HG02885 (cell line): ENCODE data around the gene PARVA.

Experiments
- ATAC-seq: cut with Tn5 transposase; IDR thresholded peaks from one replicate; pipeline ENCODE4 v1.9.1; 2021; ENCODE audit warnings: mild to moderate bottlenecking; ENCODE audit not compliant: unreplicated experiment, poor library complexity

PARVA gene

GRCh38 chr11:12402691-12403120 lies 25.3 kb downstream of the PARVA start:
- no peak for ATAC-seq

GRCh38 chr11:12403122-12403996 lies 26.0 kb downstream of the PARVA start:
- no peak for ATAC-seq

GRCh38 chr11:12403997-12404350 lies 26.6 kb downstream of the PARVA start:
- no peak for ATAC-seq

- no peak for ATAC-seq
Observed at GRCh38 chr11:12404436-12404835, 27.1 kb downstream of the PARVA start.

DNA sequence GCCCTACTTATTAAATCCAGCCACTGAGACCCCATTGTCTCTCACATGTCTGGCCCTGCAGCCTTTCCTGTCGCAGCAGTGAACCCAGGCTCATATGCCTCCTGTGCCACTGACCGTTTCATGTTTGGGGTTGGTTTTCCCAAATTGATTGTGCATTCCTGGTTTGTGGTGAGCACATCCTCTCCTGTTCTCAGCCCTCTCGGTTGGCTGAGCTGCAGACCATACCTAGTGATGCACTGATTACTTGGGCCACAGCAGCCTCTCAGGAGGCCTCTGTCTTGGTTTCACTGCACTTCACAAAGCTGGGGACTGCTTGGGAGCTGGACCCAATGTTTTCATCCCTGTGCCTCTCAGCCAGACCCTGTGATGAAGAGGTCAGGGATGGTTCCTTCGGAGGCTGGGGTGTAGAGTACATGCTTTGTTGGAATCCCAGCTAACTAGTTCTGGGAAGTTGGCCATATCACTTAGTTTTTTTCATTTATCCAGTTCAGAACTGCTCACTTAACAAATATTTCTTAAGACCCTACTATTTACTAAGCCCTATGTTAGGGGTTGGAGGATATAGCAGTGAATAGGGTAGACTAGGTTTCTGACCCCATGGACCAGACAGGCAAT lies 30.9 kb downstream of the PARVA start:
- ATAC-seq = no peak

DNA sequence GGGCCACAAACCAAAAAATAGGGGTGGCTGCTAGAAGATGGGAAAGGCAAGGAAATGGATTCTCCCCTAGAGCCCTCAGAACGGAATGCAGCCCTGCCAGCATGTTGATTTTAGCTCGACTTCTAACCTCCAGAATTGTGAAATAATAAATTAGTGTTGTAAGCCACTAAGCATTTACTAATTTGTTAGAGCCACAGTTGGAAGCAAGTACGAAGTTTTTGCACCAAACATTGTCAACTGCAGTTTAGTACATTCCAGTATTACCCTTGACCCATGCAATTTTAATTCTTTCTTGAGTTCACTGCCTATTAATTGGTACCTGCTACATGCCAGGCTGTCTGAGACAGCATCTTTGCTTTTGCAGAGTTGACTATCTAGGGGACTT lies 32.2 kb downstream of the PARVA start:
- no peak for ATAC-seq

GRCh38 chr11:12410006-12410728 lies 32.8 kb downstream of the PARVA start:
- no peak for ATAC-seq

GRCh38 chr11:12411393-12411792 lies 34.0 kb downstream of the PARVA start:
- no peak for ATAC-seq

GRCh38 chr11:12411806-12412727 lies 34.7 kb downstream of the PARVA start:
- peak; percentile 64 for ATAC-seq

GRCh38 chr11:12413141-12414052 lies 36.0 kb downstream of the PARVA start:
- ATAC-seq = no peak

- no peak for ATAC-seq
Observed at GRCh38 chr11:12414611-12415010, 37.2 kb downstream of the PARVA start.

DNA sequence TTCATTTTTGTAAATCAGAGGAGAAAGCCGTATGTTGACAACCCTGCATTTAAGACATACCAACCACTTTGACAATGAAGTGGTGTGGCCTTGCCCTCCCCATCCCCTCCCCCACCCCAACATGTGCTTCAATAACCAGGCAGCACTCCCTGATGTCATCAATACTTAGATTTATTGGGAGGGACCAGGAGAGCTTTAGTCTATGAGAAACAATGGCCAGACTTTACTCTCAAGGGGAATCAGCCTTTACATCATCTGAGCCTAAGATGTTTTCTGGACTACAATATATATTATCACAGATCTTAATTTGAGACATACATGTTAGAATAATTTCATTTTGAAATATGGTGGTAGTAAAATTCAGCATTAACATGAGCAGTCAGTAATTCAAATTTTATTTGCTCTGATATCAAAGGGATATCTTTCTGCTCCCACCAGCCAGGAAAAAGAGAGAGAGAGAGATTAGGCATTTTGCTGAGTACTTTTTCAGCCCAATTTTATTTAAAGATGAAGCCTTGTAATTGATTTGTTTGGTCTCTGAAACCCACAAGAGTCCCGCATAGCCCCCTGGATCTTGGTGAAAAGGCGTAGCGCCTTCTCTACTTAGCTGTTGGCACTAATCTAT lies 38.1 kb downstream of the PARVA start:
- no peak for ATAC-seq

GRCh38 chr11:12416552-12416951 lies 39.2 kb downstream of the PARVA start:
- no peak for ATAC-seq

DNA sequence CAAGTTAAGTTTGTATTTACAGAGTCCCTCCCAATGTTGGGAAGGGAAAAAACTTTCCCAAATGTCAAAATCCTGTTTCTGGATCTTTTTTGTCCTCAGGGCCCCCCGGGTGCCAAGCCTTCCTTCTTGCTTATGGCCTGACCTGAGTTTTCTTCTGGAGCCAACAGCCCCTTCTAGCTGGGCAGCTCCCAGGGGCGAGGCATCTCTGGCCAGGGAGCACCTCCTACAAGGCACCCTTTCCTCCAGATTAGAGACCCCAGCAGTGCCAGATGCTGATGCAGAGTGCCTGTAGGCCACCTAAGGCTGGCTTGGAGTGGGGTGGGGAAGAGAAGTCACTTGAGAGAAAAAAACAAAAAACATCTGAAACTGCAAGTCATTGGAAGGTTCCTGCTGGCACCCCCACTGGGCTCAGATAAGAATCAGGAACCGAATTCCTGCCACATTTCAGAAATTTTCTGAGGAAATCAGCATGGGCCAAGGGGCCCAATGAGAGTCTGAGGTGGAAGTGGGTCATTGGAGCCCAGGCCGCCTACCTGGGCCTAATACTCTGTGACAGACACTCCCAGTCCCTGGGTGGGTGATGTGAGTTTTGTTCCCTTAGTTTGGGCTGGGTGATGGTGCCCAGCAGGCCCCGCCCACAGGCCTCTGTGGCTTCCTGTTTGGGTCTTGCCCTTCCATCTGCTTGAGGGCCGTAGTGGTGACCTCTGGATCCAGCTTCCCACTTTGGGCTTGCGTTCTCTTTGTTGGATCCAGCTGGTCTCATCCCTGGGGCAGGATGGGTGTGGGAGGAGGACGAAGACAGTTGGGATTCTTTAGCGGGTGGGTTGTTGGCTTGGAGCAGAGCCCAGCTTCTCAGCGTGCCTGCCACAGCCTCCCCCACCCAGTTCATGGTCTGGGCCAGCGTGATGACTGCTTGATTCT lies 40.6 kb downstream of the PARVA start:
- ATAC-seq = no peak

DNA sequence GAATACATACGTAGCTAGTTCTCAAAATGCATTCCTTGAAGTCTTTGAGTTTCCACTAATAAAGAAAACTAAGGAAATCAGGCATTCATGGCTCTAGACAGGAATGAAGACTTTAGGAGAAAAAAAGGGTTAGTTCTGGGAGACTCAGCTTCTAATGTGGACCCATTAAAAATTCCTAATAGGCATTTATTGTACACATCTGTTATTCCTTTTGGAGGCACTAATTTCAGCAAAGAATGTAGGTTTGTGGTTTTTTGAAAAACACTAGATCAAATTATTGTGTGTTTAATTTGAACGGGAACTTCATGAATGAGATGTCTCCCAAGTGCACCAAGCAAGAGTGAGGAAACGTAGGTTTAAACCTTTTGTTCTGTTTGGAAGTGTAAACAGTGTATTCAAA lies 42.7 kb downstream of the PARVA start:
- ATAC-seq = no peak

DNA sequence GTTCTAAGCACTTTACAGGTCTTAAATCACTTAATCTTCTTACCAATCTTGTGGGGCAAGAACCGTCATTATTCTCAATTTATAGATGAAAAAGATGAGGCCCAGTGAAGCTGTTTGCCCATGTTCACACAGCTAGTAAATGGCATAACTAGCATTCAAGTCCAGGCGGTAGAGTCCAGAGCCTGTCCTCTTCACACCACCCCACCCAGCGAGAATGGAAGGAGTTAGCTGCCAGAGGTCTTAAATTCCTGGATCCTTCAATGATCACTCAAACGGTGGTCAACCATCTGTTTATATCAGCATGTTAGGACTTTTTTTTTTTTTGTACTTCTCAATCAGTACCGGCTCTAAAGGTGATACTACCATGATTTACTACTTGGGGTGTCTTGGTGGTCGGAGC lies 43.3 kb downstream of the PARVA start:
- no peak for ATAC-seq

- ATAC-seq = no peak
Observed at GRCh38 chr11:12421386-12421785, 44.0 kb downstream of the PARVA start.

- ATAC-seq = no peak
Observed at GRCh38 chr11:12426176-12426575, 48.8 kb downstream of the PARVA start.
